ENCODE data around the gene TVP23C.

- TF ChIP-seq CTCF (conservative IDR thresholded peaks at IDR 0.05; ENCODE audit: low read length) (no peak), EZH2phosphoT487 (IDR thresholded peaks at IDR 0.05; ENCODE audit: borderline replicate concordance, low read depth, low read length) (no peak)
These were observed 106.8 kb downstream of the TVP23C start for GRCh38 chr17:15456496-15456895.
